Effector memory CD4-positive, alpha-beta T cell (primary cell): ENCODE results near the gene KRTAP5-7.
"Not testable (repeated sequence)": the region's sequence is repeated elsewhere in the genome, so short reads cannot be mapped to it uniquely, and the experiment has no call there.

ENCODE experiments used
- DNase-seq, 3 donors: peaks; one replicate each; pipeline ENCODE4 v3.0.0-alpha.2; 2020
- H3K27ac ChIP-seq: 2 replicates; pipeline ENCODE4 v1.7.0; 2013; ENCODE audit warnings: mild to moderate bottlenecking, low read length, moderate library complexity; ENCODE audit not compliant: insufficient read depth, poor library complexity, severe bottlenecking
- H3K27me3 ChIP-seq: replicated peaks from 2 replicates; pipeline ENCODE4 v1.7.0; 2013; ENCODE audit warnings: mild to moderate bottlenecking, low read length; ENCODE audit not compliant: insufficient read depth, control insufficient read depth, poor library complexity, severe bottlenecking
- H3K36me3 ChIP-seq: 2 replicates; pipeline ENCODE4 v1.7.0; 2013; ENCODE audit warnings: mild to moderate bottlenecking, low read length, moderate library complexity; ENCODE audit not compliant: control insufficient read depth, insufficient read depth
- H3K4me1 ChIP-seq: 2 replicates; pipeline ENCODE4 v1.7.0; 2013; ENCODE audit warnings: low read length, mild to moderate bottlenecking; ENCODE audit not compliant: control insufficient read depth, insufficient read depth, poor library complexity, severe bottlenecking
- H3K4me3 ChIP-seq: 2 replicates; pipeline ENCODE4 v1.7.0; 2013; ENCODE audit warnings: low read length, low read depth, mild to moderate bottlenecking; ENCODE audit not compliant: insufficient read depth, poor library complexity, severe bottlenecking
- H3K9me3 ChIP-seq: 2 replicates; pipeline ENCODE4 v1.7.0; 2013; ENCODE audit warnings: mild to moderate bottlenecking, low read length, moderate library complexity; ENCODE audit not compliant: control insufficient read depth

Gene KRTAP5-7

GRCh38 chr11:71571101-71571850 lies 44.2 kb downstream of the KRTAP5-7 start:
- not testable (repeated sequence) for H3K27ac ChIP-seq, H3K27me3 ChIP-seq, DNase-seq, H3K4me3 ChIP-seq, H3K36me3 ChIP-seq, H3K9me3 ChIP-seq, H3K4me1 ChIP-seq

- no peaks in the 10 kb centered on the region for H3K36me3 ChIP-seq
- no peaks in the 10 kb centered on the region for H3K27me3 ChIP-seq
- no peak overlapping the region for H3K4me3 ChIP-seq
- no peaks in the 10 kb centered on the region for H3K4me1 ChIP-seq
- no peak overlapping the region for H3K27ac ChIP-seq
- no peak for DNase-seq
- H3K9me3 ChIP-seq = no peaks in the 10 kb centered on the region
These were observed 45.7 kb downstream of the KRTAP5-7 start for GRCh38 chr11:71572811-71573210.

- Histone ChIP-seq H3K27ac (no peak overlapping the region), H3K9me3 (no peaks in the 10 kb centered on the region), H3K4me3 (no peak overlapping the region), H3K27me3 (no peaks in the 10 kb centered on the region), H3K36me3 (no peaks in the 10 kb centered on the region), H3K4me1 (no peaks in the 10 kb centered on the region)
- DNase-seq = no peak
These were observed 47.4 kb downstream of the KRTAP5-7 start for GRCh38 chr11:71574418-71574817.

GRCh38 chr11:71575723-71576424 lies 48.8 kb downstream of the KRTAP5-7 start:
- H3K9me3 ChIP-seq = no peaks in the 10 kb centered on the region
- H3K4me1 ChIP-seq = no peaks in the 10 kb centered on the region
- no peaks in the 10 kb centered on the region for H3K36me3 ChIP-seq
- no peaks in the 10 kb centered on the region for H3K27me3 ChIP-seq
- H3K27ac ChIP-seq = no peak overlapping the region
- DNase-seq = no peak
- H3K4me3 ChIP-seq = no peak overlapping the region

GRCh38 chr11:71576688-71577465 lies 49.8 kb downstream of the KRTAP5-7 start:
- H3K27ac ChIP-seq, DNase-seq, H3K4me1 ChIP-seq, H3K9me3 ChIP-seq, H3K36me3 ChIP-seq, H3K27me3 ChIP-seq, H3K4me3 ChIP-seq: not testable (repeated sequence)

GRCh38 chr11:71577469-71578004 lies 50.5 kb downstream of the KRTAP5-7 start:
- Histone ChIP-seq H3K4me1 (no peaks in the 10 kb centered on the region), H3K36me3 (no peaks in the 10 kb centered on the region), H3K27me3 (no peaks in the 10 kb centered on the region), H3K27ac (no peak overlapping the region), H3K9me3 (no peaks in the 10 kb centered on the region), H3K4me3 (no peak overlapping the region)
- no peak for DNase-seq
